ENCODE data around the gene CUL9.
A peak's percentile ranks its signal among the peaks of the same experiment; 100 is the strongest.

CUL9 gene

DNA sequence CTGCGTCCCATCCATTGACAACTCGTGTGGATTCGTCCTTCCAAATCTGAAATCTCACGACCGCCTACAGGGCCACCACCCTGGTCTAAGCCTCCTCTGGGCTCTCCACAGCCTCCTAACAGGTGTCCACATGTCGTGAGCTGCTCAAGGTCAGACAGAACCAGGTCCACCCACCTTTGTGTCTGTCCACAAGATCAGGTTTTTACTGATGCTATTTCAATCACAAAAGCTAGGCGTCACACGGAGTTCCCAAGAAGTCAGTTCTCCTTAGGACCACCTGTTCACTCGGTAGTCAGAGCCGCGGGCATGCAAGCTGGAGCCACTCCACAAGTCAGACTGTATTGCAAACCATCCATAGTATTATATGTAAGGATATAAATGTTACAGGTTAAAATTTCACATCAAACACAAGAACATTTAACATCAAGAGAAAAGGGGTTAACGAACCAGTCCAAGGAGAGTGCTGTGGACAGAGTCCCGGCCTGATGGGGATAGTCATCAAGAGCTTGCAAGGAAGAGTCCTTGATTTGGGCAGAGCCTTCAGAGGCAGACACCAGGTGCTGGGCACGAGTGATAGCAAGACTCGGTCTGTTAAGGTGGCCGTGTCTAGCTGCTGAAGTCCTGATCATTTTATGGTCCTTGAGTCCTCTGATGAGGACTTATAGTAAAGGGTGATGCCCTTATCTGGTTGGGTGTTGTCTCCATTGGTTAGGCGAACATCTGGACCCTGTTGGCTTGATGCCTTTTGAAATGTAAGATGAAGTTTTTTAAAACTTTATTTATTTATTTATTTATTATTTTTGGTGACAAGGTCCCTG is 48.0 kb downstream of the CUL9 start:
- DNase-seq (ENCODE audit: low spot score), result no peak

DNA sequence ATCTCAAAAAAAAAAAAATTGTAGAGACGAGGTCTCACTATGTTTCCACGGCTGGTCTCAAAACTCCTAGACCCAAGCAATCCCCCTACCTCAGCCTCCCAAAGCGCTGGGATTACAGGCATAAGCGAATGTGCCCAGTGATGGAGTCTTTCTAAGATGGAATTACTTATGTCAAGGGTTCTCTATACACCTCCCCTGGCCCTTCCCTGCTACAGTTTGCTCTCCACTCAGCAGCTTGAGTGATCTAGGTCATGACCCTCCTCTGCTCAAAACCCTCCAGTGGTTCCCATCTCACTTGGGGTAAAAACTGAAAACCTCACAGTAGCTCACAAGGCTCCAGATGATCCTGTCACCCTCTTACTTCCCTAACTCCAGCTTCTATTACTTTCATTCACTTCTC is 49.1 kb downstream of the CUL9 start:
- no peak for DNase-seq (ENCODE audit: low spot score)

DNA sequence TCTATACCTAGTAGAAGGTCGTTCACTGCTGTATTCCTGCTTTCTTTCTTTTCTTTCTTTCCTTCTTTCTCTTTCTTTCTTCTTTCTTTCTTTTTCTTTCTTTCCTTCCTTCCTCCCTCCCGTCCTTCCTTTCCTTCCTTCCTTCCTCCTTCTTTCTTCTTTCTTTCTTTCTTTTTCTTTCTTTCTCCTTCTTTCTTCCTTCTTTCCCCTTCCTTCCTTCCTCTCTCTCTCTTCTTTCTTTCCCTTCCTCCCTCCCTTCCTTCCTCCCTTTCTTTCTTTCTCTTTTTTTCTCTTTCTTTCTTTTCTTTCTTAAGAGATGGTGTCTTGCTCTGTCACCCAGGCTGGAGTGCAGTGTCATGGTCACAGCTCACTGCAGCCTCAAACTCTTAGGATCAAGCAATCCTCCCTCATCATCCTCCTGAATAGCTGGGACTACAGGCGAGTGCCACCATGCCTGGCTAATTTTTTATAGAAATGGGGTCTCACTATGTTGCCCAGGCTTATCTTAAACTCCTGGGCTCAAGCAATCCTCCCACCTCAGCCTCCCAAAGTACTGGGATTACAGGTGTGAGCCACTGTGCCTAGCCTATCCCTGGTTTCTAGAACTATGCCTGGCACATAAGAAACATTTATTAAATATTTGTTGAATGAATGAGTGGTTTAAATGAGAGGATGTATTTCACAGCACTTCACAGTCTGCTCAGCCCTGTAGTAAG is 49.9 kb downstream of the CUL9 start:
- no peak for DNase-seq (ENCODE audit: low spot score)

DNA sequence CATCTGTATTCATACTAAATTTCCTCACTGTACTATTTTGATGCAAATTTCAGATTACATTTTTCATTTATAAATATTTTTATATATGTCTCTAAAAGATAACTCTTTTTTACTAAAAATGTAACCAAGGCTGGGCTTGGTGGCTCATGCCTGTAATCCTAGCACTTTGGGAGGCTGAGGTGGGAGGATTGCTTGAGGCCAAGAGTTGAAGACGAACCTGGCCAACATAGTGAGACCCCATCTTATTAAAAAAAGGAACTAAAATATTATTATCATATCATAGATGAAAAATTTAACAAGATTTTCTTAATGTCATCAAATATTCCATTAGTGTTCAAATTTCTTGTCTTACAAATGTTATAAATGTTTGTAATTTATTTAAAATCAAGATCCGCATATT is 53.8 kb downstream of the CUL9 start:
- no peak for DNase-seq (ENCODE audit: low spot score)

DNA sequence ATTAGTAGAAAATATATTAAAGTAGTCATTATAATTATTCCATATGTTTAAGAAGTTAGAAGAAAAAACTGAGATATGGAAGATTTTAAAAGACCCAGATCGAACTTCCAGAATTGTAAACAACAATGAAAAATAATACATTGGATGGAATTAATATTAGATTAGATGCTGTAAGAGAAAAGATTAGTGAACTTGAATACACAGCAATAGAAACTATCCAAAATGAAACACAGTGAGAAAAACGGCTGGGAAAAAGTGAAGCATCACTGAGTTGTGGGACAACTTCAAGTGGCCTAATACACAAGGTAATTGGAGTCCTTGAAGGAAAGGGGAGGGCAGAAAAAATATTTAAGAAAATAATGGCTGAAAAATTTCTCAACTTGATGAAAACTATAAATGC is 57.1 kb downstream of the CUL9 start:
- no peak for DNase-seq (ENCODE audit: low spot score)

DNA sequence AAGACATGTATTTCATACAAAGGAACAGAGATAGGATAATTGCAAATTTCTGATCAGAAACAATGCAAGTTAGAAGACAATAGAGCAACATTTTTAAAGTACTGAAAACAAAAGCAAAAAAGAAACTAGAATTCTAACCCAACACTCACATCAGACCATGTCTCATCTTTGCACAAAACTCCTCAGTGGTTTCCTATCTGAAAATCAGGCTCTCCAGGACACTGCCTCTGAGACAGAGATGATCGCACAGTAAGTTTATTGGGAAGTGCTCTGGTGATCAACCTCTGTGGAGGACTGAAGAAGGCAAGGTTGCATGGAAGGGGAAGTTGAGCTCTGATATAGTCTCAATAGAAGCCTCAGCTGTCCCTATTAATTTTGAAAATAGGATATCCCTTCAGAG is 59.0 kb downstream of the CUL9 start:
- DNase-seq (ENCODE audit: low spot score), result no peak

DNA sequence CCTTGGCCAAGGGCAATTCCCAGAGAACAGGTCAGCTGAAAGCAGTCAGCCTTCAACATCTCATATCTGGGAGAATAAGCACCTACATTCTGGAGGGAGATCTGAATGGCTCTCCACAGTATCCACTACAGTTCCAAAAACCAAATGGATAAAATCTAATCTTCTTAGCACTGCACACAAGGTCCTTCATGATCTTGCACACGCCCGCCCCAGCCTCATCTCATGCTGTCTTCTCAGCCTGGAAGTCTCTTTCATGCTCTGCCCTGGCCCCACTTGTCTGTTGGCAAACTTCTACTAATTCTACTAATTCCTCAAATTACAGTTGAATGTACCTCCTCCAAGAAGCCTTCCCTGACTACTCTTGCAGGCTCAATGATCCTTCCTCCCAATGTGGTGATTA is 59.5 kb downstream of the CUL9 start:
- DNase-seq (ENCODE audit: low spot score), result no peak

DNA sequence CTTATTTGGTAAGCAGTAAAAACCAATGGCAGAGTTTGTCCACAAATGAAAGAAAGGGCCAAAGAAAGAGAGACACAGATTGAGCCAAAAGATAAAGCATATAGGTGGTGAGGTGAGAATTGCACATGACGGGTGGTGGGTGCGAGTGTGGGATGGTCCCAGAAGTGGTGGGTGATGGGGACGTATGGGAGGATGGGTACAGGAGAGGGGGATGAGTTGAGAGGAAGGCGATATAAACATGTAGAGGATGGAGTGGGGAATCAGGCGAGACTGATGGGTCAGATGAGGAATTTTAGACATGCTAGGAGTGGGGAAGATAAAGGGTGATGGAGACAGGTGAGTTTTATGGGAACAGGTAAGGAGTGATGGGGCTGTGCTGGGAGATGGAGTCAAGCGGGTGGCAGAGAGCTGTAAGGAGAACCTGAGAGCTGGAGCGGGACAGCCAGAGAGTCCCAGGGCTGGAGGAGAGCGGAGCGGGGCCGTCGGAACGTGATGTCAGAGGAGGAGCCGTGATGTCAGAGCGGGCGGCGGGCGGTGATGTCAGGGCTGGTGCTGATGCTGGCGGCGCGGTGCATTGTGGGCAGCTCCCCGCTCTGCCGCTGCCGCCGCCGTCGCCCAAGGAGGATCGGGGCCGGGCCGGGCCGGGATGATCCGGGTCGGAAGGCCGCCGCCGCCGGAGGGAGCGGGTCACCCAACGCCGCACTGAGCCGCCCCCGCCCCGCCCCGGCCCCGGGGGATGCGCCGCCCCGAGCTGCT is 61.1 kb downstream of the CUL9 start, which contains the start of gene TTBK1:
Gene TTBK1 (plus strand): TSS at position 574 of the 756 bp plus-strand sequence. CDS start 3,180 bp downstream, outside the sequence.
- DNase-seq (ENCODE audit: low spot score), result peak; percentile 41

DNA sequence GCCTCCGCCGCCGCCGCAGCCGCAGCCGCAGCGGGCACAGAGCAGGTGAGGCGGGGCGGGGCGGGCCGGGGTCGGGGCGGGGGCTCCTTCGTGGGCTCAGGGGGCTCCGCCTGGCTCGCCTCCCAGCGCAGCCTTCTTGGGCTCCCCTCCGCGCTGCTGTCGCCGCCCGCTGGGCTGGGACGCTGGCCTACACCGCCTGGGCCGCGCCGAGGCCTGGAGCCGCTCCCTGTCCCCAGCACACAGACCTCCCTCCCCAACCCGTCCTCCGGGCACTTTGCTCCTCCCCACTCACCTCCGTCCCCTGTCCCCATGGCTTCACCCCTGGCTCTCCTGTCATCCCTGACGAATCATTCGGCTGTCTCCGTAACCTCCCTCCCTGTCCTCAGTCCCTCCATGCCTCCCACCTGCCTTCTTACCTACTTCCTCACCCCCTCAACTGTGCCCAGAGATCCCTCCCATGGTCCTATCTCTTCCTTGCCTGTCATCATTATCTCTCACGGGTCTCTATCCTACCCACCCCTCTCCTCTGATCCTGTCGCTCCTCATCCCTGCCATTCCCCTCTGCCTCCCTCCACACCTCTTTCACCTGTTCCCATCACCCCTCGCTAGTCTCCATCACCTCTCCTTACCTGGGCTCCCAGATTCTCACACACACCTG is 61.8 kb downstream of the CUL9 start:
- DNase-seq (ENCODE audit: low spot score), result no peak

DNA sequence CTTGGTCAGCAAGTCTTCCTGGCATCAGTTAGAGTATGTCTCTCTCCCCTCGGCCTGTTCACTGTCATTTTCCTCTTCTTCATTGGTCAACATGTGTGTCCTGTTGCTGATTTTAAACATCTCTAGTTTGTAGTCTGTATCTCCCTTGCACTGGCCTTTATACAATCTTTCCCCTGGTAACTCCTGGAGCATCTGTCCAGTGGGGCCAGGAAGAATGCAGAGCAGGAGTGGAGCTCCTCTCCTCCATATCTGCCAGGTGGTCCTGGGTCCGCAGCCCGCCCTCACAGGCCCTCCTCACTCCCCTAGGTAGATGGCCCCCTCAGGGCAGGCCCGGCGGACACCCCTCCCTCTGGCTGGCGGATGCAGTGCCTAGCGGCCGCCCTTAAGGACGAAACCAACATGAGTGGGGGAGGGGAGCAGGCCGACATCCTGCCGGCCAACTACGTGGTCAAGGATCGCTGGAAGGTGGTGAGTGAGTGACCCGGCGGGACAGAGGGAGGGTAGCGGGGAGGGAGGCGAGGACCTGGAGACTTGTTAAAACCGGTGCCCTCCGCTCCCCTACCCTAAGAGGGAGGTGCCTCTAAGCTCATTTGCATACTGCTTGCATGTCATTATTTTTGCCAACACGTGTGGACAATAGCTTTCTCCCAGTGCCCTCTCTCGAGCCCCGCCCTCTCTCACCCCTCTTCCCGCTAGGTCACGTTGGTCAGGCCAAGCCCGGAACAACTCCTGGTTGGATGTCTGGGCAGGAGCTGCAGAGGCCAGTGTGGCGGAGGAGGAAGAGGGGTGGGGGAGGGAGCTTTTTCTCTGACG is 64.5 kb downstream of the CUL9 start:
- DNase-seq (ENCODE audit: low spot score), result peak; percentile 53

DNA sequence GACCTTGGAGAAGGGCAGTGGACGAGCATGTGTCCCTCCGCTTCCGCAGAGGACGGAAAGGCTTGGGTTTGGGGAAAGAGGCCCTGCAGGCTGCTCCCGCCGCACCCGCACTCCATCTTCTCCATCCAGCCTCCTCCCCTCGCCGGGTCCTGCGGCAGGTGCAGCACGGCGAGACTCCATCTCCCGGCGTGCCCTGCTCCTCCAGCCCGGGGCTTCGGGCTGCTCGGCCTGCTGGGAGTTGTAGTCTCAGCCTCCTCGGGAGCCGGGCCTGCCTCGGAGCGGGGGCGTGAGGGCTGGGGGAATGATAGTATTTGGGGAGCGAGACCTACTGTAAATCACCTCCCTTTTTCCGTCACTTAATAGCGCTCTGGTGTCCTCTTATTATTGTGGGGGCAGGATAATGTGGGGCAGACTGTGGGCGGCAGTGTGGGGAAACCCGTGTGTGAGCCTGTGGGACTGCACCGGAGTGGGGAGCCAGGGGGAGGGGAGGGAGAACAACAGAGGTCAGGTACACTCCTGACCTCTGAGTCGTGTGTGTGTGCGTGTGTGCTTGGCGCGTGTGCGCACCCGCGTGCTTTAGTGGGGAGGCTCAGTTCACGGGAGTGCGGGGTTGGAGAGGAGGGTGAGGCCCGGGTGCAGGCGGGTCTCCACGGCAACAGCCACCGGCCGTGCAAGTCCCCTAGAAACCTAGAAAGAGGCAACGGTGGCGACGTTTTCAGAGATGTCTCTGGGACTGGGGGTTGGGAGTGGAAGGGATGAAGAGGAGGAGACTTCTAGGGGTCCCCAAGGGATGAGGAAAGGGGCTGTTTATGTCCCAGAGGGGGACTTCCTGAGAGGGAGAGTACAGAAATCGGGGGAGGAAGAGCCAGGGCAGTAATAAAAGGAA is 65.4 kb downstream of the CUL9 start:
- DNase-seq (ENCODE audit: low spot score), result peak; percentile 93

DNA sequence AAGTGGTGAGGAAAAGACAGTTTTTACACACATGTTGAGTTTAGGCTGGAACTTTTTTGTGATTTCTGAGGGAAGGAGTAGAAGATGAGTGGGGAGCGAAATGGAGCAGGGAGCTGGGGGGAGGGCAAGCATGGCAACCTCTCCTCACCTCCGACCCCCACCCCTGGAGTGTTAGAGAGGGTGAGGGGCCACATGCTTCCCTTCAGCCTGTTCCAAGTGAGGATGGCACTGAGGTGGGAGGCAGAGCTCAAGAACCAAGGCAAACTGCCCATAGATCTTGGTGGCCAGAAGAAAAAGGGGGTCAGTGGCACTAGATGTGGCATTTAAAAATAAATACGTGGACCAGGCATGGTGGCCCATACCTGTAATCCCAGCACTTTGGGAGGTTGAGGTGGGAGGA is 66.1 kb downstream of the CUL9 start:
- DNase-seq (ENCODE audit: low spot score), result no peak

DNA sequence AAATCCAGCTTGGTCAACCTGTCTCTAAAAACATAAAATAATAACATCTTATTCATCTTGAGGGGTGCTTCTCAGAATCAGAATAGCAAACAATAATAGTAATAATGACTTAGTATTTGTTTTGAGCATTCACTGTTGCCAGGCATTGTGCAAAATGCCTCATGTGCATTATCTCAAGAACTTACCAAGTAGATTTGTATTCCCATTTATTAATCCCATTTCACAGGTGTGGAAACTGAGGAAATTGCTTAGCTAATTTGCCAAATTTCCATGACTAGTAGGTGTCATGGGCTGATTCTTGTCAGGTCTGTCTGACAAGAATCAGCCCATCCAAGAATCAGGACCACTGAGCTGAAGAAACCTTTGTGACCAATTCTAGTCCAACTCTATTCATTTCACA is 66.8 kb downstream of the CUL9 start:
- DNase-seq (ENCODE audit: low spot score), result no peak

DNA sequence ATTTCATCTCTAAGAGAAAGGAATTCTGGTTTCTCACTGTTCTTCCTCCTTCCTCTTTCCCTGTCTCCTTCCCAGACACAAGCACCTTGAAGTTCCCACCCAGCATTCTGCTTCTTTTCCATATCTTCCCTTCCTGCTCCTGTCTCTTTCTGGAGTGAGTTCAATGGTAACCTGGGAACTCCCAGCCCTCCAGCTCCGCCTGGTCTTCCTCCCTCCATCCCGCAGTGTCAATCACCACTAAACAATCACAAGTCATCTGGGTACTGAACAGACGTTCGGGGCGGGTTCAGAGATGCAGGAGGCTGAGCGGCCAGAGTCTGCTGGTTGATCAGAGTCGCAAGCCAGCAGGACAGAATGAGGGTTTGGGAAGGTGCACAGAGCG is 69.0 kb downstream of the CUL9 start:
- DNase-seq (ENCODE audit: low spot score), result no peak

DNA sequence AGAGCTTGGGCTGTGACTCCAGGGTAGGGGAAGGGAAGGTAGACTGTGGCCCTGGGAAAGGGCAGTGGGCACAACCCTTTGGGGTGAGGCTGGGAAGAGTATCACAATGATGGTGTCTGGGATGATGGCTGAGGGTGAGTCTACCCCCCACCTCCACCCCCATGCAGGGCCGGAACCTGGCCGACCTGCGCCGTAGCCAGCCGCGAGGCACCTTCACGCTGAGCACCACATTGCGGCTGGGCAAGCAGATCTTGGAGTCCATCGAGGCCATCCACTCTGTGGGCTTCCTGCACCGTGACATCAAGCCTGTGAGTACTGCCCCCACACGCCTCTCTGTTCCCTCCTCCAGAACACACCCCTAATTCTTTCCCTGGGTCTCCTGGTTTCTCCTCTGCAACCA is 71.4 kb downstream of the CUL9 start:
- no peak for DNase-seq (ENCODE audit: low spot score)

DNA sequence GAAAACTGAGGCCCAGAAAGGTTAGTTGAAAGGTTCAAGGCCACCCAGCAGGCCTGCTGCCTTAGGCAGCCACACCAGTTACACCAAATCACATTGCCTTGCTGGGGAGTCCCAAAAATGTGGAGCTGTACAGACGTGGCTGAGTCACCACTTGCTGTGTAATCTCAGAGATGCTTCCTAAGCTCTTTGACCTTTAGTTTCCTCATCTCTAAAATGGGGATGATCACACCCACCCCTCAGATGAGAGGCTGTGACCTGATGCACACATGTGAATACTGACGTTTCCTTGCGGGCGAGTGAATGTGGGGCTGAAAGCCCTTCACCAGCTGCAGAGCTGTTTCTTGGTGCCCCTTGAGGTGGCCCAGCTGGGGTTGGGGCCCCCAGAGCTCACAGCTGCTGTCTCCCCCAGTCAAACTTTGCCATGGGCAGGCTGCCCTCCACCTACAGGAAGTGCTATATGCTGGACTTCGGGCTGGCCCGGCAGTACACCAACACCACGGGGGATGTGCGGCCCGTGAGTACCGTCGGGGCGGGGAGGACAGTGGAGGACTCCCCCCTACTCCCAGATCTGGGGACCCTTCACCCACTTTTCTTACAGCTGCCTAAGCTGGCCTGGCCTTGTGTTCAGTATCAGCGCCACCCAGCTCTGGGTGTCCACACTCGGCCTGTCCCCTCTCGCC is 72.3 kb downstream of the CUL9 start:
- no peak for DNase-seq (ENCODE audit: low spot score)

DNA sequence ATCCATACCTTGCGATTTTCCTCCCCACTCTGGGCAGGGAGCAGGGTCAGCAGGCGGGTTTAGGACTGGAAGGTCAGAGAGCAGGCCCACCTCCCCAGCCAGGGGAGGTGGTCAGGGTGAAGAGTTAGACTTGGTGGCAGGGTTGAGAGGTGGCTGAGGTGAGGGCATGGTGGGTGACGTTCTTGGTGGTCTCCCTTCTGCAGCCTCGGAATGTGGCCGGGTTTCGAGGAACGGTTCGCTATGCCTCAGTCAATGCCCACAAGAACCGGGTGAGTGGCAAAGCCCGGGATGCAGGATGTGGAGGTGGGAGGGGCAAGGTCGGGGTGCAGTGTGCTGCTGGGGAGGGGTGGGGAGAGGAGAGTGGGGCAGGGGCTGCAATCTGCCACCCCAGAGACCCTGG is 72.8 kb downstream of the CUL9 start:
- DNase-seq (ENCODE audit: low spot score), result no peak

DNA sequence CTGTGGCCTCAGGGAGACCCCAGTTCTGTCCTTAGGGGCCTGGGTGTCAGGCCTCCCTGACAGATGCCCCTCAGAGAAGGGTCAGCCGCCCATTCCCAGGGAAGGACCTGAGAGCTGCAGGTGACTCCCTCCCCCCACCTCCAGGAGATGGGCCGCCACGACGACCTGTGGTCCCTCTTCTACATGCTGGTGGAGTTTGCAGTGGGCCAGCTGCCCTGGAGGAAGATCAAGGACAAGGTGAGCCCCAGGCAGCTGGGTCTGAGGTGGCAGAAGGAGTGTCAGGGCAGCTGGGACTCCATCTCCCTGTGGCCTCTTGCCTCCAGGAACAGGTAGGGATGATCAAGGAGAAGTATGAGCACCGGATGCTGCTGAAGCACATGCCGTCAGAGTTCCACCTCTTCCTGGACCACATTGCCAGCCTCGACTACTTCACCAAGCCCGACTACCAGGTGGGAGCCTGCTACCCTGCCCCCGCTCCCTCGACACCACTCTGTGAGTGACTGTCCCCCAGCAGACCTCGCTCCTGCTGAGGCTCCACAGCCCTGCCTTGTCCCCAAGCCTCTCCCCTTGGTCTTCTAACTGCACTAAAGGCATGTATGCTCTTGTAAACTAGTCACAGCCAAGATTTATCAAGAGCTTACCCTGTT is 73.5 kb downstream of the CUL9 start:
- no peak for DNase-seq (ENCODE audit: low spot score)

DNA sequence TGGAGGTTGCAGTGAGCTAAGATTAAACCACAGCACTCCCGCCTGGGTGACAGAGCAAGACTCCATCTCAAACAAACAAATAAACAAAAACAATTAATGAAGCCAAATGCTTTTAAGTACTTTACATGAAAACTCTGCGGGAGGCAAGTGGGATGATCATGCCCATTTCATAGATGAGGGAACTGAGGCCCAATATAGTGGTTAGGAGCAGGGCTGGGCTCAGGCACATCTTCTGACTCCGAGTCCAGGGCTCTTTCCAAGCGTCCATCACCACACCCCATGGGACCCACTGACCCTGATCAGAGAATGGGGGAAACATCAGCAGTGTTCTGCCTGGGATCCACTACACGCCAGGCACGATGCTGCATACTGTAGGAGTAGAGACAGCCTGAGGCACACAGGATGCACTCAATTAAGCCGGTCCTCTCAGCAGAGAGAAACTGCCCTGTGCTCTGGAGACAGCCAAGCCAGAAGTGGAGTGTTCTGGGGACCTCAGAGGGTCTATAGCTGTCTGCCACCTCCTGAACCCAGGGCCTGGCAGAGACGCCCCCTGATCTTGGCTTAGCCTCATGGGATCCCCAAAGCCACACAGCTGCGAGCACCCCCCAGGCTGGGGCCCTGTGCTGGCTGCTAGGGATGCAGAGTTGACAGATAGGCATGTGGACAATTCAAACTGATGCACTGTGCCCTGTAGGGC is 74.8 kb downstream of the CUL9 start:
- no peak for DNase-seq (ENCODE audit: low spot score)
